ENCODE data around the gene RNF157. TPM values are rescaled to one million over a fixed set of nuclear protein-coding genes. Genes with fewer than 3 reads are reported as not detected.
"Not testable (repeated sequence)": the region's sequence is repeated elsewhere in the genome, so short reads cannot be mapped to it uniquely, and the experiment has no call there.

The RNF157 gene
- total RNA-seq, 1 donor from 2014 or later, result 0.26 TPM

GRCh38 chr17:76254275-76254674, 14.0 kb upstream of the RNF157 start:
- no peak for DNase-seq (ENCODE audit: low read depth in 2 of 2)

- DNase-seq (ENCODE audit: low read depth in 2 of 2), result no peak
Observed at GRCh38 chr17:76253841-76254240, 13.5 kb upstream of the RNF157 start.

- DNase-seq (ENCODE audit: low read depth in 2 of 2), result not testable (repeated sequence)
Observed at GRCh38 chr17:76252967-76253766, 12.9 kb upstream of the RNF157 start.

GRCh38 chr17:76252040-76252954, 12.0 kb upstream of the RNF157 start:
- DNase-seq (ENCODE audit: low read depth in 2 of 2), result peak; percentile 55 to 81

GRCh38 chr17:76251478-76252039, 11.3 kb upstream of the RNF157 start:
- no peak for DNase-seq (ENCODE audit: low read depth in 2 of 2)

- DNase-seq (ENCODE audit: low read depth in 2 of 2), result no peak
Observed at GRCh38 chr17:76250141-76250540, 9.8 kb upstream of the RNF157 start.

GRCh38 chr17:76248013-76248782, 7.9 kb upstream of the RNF157 start:
- DNase-seq (ENCODE audit: low read depth in 2 of 2), result peak in 1 of 2 donors; percentile 40

- no peak for DNase-seq (ENCODE audit: low read depth in 2 of 2)
Observed at GRCh38 chr17:76247304-76247703, 7.0 kb upstream of the RNF157 start.

- no peak for DNase-seq (ENCODE audit: low read depth in 2 of 2)
Observed at GRCh38 chr17:76246080-76247066, 6.1 kb upstream of the RNF157 start.

GRCh38 chr17:76244721-76245120, 4.4 kb upstream of the RNF157 start:
- not testable (repeated sequence) for DNase-seq (ENCODE audit: low read depth in 2 of 2)

- no peak for DNase-seq (ENCODE audit: low read depth in 2 of 2)
Observed at GRCh38 chr17:76243826-76244679, 3.8 kb upstream of the RNF157 start.

GRCh38 chr17:76241691-76242255, 1.5 kb upstream of the RNF157 start:
- no peak for DNase-seq (ENCODE audit: low read depth in 2 of 2)

GRCh38 chr17:76241204-76241538, 878 bp upstream of the RNF157 start:
- no peak for DNase-seq (ENCODE audit: low read depth in 2 of 2)

GRCh38 chr17:76239538-76240274, 587 bp downstream of the RNF157 start:
- DNase-seq (ENCODE audit: low read depth in 2 of 2), result no peak

GRCh38 chr17:76238847-76239537, 1.3 kb downstream of the RNF157 start:
- DNase-seq (ENCODE audit: low read depth in 2 of 2), result no peak

- DNase-seq (ENCODE audit: low read depth in 2 of 2), result no peak
Observed at GRCh38 chr17:76237859-76238313, 2.4 kb downstream of the RNF157 start.

GRCh38 chr17:76236603-76237002, 3.7 kb downstream of the RNF157 start:
- no peak for DNase-seq (ENCODE audit: low read depth in 2 of 2)

- DNase-seq (ENCODE audit: low read depth in 2 of 2), result no peak
Observed at GRCh38 chr17:76235883-76236282, 4.4 kb downstream of the RNF157 start.
